GM08714 (cell line): ENCODE data around the gene TEX14.
"Not testable (repeated sequence)": the region's sequence is repeated elsewhere in the genome, so short reads cannot be mapped to it uniquely, and the experiment has no call there.

Source experiments
- H3K4me3 ChIP-seq: fragments of 200-500 bp; sonication (Bioruptor generic); 2 replicates; pipeline ENCODE4 v1.5.1; 2014; ENCODE audit warnings: mild to moderate bottlenecking, low read length, inconsistent platforms
- ZNF274 ChIP-seq: IDR thresholded peaks from 2 replicates; pipeline ENCODE4 v1.6.1; 2012; ENCODE audit warnings: mild to moderate bottlenecking, low read depth, low read length

TEX14 gene

DNA sequence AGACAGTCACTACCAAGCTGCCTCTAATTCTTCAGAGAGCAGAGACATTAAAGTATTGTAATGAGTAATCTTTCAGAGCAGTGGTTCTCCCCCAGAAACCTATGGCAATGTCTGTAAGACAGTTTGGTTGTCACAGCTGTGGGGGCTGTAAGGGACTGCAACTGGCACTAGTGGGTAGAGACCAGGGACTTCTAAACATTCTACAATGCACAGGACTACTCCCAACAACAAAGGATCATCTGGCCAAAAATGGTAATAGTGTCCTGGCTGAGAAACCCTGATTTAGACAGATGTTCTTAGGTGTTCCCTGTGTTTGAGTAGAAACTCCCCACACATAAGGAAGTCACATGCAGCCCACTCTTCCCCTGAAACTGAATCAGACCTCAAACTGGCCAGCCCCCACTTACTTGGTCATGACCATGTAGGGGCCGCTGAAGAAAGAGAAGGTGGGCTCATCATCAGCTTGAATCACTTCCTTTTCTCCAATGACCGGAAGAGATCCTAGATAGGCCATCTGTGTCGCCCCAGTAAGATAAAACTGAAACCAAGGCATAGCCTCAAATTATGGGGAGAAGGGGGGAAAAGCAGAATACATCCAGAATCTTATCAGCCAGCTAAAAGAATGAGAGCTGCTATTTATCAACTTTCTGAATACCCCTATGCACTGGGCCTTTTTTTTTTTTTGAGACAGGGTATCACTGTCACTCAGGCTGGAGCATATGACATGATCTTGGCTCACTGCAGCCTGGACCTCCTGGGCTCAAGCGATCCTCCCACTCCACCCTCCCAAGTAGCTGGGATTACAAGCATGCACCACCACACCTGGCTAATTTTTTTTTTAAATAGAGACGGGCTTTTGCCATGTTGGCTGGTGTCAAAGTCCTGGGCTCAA, 75.8 kb downstream of the TEX14 start:
- no peak for TF ChIP-seq ZNF274
- no peak overlapping the region; the same call in 1 of the 2 replicates for H3K4me3 ChIP-seq

DNA sequence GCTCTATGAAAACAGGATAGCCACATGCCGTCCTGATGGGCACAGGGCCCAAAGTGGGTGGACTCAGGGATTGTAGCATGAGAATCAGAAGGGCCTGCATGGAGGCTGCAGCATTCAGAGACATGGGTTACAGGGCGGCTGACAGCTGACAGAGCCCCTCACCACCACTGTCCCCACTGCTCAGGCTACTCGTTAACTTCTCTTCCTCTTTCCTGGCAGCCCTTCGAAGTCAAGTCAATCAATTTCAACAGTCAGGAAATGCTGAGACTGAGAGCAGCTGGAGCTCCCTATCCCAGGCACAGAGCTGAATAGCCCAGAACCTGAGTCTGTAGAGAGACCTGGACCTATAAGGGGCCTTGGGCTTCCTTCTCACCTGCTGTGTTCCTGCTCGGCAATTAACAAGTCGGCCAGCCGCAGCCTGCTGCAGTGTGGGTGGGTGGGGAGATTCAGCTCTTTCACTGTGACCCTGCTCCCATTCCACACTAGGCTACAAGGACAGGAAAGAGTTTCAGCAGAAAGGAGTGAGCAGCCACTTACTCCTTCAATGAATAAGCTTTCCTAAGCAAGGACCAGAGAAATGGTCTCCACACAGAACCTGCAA, 76.9 kb downstream of the TEX14 start:
- H3K4me3 ChIP-seq: no peak overlapping the region; the same call in 1 of the 2 replicates
- TF ChIP-seq ZNF274: no peak

DNA sequence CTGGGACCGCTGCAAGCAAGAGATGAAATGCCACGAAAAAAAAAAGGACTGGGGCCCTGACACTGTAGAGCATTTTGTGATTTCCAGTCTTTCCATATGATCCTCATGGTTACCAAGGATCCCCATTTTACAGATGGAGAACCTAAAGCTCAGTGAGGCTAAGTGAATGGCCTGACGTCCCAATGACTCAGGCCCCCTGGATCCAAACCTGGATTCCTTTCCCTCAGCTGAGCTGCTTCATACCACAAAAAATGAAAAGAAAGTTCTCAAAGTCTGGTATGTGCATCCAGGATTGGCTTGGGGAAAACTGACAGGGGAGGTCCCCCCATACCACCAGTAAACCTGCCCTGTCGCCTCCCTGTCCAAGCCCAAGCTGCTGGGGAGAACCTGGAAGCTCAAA, 80.5 kb downstream of the TEX14 start:
- no peak for TF ChIP-seq ZNF274
- no peak overlapping the region for H3K4me3 ChIP-seq

DNA sequence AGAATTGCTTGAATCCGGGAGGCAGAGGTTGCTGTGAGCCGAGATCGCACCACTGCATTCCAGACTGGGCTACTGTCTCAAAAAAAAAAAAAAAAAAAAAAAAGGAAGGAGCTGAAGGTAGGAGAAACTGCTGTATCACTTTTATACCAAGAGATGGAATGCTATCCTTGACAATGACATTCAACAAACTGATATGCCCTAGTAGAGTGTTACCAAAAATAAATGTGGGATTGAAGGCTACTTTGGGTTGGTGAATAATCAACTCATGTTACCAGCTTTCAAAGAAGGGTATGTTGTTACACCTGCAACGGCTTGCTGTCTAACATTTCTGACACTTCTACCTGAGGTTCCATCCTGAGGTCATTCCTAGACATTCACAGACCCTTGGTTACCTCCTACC, 84.9 kb downstream of the TEX14 start:
- no peak overlapping the region for H3K4me3 ChIP-seq
- no peak for TF ChIP-seq ZNF274

DNA sequence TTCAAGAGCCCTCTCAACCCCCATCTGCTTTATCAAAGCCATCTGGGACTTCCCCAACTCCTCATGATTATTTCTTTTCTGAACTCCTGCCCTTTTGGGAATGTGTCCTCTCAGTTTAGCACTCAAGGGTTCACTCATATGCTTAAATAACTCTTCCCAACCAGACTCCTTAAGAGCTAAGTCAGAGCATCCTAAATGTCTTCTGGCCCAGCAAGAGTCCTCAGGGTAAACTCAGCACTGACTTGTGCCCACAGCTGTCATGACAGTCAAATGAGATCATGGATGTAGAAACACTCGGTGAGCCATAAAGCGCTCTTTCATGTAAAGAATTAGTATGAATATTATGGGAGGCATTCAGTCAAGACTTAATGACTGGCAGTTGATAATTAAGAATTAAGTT, 85.9 kb downstream of the TEX14 start:
- H3K4me3 ChIP-seq: no peak overlapping the region
- TF ChIP-seq ZNF274: no peak

DNA sequence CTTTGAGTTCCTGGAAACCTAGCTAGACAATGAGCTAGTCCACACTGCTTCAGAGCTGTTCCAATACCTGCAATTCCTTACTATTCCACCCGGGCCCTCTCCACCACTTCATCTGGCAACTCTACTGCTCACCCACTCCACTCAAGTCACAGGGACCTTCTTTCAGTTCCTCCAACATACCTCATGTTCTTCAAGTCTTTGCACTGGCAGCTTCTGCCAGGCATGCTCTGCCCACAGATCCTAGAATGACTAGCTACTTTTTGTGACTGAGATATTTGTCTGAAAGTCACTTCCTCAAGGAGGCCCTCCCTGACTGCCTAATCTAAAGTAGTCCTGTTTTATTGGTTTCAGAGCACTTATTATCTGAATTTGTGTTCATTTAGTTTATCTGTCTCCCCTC, 86.4 kb downstream of the TEX14 start:
- H3K4me3 ChIP-seq: no peak overlapping the region
- TF ChIP-seq ZNF274: no peak

DNA sequence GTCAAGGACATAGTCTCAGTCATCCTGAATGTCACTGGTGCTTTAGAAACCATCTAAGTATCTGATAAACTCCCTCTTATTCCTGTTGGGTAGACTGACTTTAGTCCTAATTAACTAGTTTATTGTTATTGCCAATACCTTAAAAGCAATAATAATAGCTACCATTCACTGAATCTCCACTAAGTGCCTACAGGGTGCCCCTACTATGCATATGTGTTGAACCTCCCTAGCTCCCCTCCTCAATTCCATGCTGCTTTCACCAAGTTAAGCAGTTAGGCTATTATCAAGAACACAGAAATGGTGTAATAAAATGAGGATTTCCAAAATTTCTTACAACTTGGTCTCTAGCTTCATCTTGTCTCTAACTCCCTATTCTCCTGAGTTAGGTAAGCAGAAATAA, 89.9 kb downstream of the TEX14 start:
- H3K4me3 ChIP-seq: no peak overlapping the region

DNA sequence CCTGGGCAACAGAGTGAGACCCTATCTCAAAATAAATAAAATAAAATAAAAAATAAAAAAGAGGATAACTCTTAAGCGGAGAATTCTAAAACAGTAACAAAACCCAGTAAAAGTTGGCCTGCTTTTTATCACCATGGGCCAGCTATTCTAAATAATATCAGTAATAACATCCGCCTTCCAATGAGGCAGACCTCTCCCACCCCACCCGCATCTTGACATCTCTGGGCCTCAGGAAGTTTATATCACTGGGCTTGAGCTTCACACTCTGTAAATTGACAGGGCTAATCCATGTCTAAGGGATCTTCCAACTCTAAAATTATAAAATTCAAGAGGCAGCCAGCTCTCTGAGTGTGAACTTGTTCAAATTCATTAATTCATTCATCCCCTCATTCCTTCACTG, 94.5 kb downstream of the TEX14 start:
- TF ChIP-seq ZNF274: no peak
- H3K4me3 ChIP-seq: no peak overlapping the region

More for the DNA sequence above, 89.9 kb downstream of the TEX14 start:
- TF ChIP-seq ZNF274: no peak

DNA sequence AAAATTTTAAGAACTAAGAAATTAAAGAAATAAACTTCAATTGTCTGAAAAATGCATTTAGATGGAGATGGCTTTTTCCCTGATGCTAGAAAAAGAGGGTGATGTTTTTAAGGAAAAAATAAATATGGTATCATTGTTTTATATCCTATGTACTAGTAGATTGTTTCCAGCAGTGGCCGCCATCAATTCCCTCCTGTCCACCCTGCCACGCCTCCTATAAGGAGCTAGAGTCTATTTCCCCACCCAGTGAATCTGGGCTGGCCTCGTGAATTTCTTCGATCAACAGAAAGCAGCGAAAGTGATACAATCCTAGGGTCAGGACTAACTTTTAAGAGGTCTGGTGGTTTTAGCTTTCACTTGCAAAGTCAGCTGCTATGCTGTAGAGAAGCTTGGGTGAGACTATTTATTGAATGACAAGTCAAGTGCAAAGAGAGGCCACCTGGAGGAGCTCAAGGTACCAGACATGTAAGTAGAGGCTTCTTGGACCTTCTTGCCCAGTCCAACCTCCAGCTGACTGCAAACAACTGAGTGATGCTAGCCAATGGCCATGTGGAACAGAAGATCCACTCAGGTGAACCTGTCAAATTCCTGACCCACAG, 96.6 kb downstream of the TEX14 start:
- no peak overlapping the region for H3K4me3 ChIP-seq
- TF ChIP-seq ZNF274: no peak

DNA sequence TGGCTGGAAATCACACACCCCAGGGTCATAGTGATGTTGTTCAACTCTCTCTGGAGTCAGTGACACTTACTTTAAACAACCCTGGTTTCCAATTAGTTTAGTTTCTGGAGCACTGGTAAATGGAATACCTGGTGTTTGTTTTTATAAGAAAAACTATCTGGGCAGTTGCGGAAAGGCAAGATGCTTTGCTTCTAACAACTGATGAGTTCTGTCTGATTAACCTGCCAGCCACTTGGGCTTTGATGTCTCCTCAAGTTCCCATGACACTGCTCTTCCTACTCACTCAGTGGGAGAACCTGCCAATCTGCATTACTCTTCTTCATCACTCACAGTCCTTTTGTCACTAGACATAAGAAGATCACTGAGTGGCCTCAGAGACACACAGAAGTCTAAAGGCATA, 98.7 kb downstream of the TEX14 start:
- no peak for TF ChIP-seq ZNF274
- no peak overlapping the region for H3K4me3 ChIP-seq

DNA sequence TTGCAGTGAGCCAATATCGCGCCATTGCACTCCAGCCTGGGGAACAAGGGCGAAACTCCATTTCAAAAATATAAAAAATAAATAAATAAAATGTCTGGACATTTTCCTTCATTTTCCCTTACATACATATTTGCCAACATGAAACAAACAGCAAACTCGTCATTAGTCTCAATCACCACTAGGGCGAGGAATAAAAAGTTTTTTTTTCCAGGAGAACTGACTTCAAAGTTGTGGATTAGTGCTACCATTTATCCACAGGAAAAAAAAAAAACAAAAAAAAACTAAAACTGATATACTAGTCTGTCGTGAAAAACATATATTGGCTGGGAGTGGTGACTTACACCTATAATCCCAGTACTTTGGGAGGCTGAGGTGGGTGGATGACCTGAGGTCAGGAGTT, 100.4 kb downstream of the TEX14 start:
- TF ChIP-seq ZNF274: no peak
- H3K4me3 ChIP-seq: no peak overlapping the region

DNA sequence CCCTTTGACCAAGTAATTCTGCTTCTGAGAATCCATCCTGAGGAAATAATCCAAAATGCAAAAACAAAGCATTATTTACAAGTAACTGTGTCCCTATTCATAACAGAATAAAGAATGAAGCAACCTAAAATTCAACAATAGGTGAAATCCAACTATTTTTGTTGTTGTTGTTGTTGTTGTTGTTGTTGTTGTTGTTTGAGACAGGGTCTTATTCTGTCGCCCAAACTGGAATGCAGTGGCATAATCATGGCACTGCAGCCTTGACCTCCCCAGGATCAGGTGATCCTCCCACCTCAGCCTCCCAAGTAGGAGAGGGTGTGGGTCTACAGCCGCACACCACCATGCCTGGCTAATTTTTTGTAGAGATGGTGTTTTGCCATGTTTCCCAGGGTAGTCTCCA, 101.5 kb downstream of the TEX14 start:
- no peak overlapping the region for H3K4me3 ChIP-seq
- TF ChIP-seq ZNF274: no peak

DNA sequence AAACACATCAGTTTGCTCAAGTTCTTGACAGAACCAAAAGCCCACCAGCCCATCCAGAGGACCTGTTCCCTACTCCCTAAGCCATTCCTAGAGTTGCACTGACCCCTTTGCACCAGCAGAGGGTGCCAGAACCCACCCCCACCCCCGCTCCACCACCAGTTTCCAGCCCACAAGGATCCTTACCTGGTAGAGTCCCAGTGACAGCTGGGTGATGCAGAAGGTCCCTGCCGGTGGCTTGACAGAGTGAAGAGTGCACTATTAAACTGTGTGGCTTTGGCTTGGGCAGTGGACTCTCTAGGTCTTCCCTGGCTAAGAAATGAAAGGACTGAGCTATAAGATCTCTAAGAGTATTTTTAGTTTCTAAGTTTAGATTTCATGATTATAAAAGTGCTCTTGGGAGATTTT, 104.1 kb downstream of the TEX14 start:
- no peak for TF ChIP-seq ZNF274
- no peak overlapping the region for H3K4me3 ChIP-seq

DNA sequence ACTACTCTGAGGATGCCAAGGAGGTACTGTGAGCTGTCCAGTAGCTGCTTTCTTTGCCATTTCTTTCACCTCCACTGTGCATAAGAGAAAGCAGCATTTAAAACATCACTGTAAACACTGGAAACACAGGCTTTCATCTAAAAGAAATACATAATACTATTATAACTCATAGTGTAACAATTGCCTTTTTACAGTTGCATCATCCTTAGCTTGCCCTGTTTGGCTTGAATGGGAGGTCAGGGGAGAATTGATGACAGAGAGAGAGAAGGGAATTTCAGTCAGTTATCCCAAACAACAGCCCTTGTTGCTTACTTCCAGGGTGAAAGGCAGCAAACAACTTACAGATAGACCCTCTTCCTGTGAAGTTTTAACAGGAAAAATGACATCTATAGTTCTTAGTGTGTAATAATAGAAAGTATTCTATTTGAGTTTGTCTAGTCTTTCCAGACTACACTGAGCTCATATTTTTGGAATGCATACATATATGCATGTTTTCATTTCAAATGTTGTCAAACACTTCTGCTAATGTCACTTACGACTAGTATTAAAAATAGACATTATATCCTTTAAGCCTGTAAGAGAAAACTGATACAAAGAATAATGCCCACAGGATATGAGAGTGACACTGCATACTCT, 105.7 kb downstream of the TEX14 start:
- H3K4me3 ChIP-seq: no peak overlapping the region
- TF ChIP-seq ZNF274: no peak

DNA sequence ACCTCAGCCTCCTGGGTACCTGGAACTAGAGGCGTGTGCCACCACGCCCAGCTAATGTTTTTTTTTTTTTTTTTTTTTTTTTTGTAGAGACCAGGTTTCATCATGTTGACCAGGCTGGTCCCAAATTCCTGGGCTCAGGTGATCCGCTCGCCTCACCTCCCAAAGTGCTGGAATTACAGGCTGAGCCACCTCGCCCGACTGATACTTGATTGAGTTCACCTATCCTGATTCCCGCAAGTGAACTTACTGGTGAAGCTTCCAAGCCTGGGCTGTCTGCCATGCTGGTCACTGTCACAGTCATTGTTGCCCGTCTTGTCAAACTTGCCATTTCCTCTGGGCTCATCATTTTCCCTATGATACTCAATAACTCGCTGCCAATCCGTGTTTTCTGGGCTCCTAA, 106.3 kb downstream of the TEX14 start:
- H3K4me3 ChIP-seq: no peak overlapping the region
- no peak for TF ChIP-seq ZNF274

DNA sequence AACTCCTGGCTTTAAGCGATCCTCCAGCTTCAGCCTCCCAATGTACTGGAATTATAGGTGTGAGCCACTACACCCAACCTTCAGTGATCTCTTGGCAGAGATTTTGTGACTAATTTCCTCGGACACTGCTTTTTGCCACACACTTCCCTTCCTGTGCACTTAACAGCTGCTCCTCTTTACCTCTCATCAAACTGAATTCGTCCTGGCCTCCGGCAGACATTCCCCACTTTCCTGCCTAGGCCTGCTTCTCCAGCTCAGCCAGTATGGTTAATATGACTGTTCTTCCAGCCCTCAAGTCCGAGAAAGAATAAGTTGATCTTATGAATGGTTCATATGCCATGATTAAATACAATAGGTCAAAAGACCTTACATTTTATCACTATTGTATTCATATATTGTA, 108.4 kb downstream of the TEX14 start:
- no peak for TF ChIP-seq ZNF274
- H3K4me3 ChIP-seq: no peak overlapping the region

DNA sequence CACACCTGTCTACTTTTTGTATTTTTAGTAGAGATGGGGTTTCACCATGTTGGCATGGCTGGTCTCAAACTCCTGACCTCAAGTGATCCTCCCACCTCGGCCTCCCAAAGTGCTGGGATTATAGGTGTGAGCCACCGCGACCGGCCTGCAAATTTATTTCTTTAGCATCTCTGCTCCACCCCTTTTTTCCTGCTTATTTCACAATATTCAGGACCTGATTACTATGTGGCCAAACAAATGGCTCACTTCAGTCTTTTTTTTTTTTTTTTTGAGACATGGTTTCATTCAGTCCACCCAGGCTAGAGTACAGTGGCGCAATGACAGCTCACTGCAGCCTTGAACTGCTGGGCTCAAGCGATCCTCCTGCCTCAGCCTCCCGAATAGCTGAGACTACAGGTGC, 109.1 kb downstream of the TEX14 start:
- not testable (repeated sequence) for H3K4me3 ChIP-seq
